GM18951 (cell line): ENCODE measurements around the gene LRIG2.

Experiments used
- POLR2A ChIP-seq: IDR thresholded peaks from 4 replicates; pipeline ENCODE4 v1.6.1; 2011; ENCODE audit warnings: mild to moderate bottlenecking; ENCODE audit not compliant: insufficient read length, insufficient read depth; ENCODE audit errors: extremely low read depth
- in situ Hi-C: fragments of 300-500 bp; cut with MboI; formaldehyde crosslinking; loops from one replicate; pipeline ENCODE4 v1.12.0; 2022; ENCODE audit warnings: low sequenced_read_pairs, mixed read lengths, inconsistent platforms; ENCODE audit not compliant: unreplicated experiment

LRIG2 gene

GRCh38 chr1:113090051-113090450 is 17.1 kb downstream of the LRIG2 start:
- no peak for TF ChIP-seq POLR2A
- in situ Hi-C loops = no loop called here

- no peak for TF ChIP-seq POLR2A
- in situ Hi-C loops = no loop called here
Measured at GRCh38 chr1:113091988-113092594, 19.1 kb downstream of the LRIG2 start.

- no peak for TF ChIP-seq POLR2A
- in situ Hi-C loops = no loop called here
Measured at GRCh38 chr1:113094506-113094905, 21.5 kb downstream of the LRIG2 start.

GRCh38 chr1:113095790-113096455 is 22.9 kb downstream of the LRIG2 start:
- no peak for TF ChIP-seq POLR2A
- in situ Hi-C loops = no loop called here

GRCh38 chr1:113096493-113096892 is 23.5 kb downstream of the LRIG2 start:
- in situ Hi-C loops = no loop called here

GRCh38 chr1:113101588-113101987 is 28.6 kb downstream of the LRIG2 start:
- no peak for TF ChIP-seq POLR2A
- in situ Hi-C loops = no loop called here

More at GRCh38 chr1:113096493-113096892, 23.5 kb downstream of the LRIG2 start:
- TF ChIP-seq POLR2A = no peak

GRCh38 chr1:113103048-113103447 is 30.1 kb downstream of the LRIG2 start:
- no peak for TF ChIP-seq POLR2A
- in situ Hi-C loops = no loop called here

- TF ChIP-seq POLR2A = no peak
- in situ Hi-C loops = no loop called here
Measured at GRCh38 chr1:113103977-113104376, 31.0 kb downstream of the LRIG2 start.

GRCh38 chr1:113106910-113107309 is 33.9 kb downstream of the LRIG2 start:
- no peak for TF ChIP-seq POLR2A
- in situ Hi-C loops = no loop called here

- TF ChIP-seq POLR2A = no peak
- in situ Hi-C loops = no loop called here
Measured at GRCh38 chr1:113109908-113110554, 37.0 kb downstream of the LRIG2 start.

- in situ Hi-C loops = no loop called here
- TF ChIP-seq POLR2A = no peak
Measured at GRCh38 chr1:113118266-113118665, 45.3 kb downstream of the LRIG2 start.

GRCh38 chr1:113123737-113124136 is 50.7 kb downstream of the LRIG2 start:
- in situ Hi-C loops = no loop called here
- TF ChIP-seq POLR2A = no peak

GRCh38 chr1:113124366-113124765 is 51.4 kb downstream of the LRIG2 start:
- in situ Hi-C loops = no loop called here
- no peak for TF ChIP-seq POLR2A

- in situ Hi-C loops = no loop called here
- TF ChIP-seq POLR2A = no peak
Measured at GRCh38 chr1:113125517-113125916, 52.5 kb downstream of the LRIG2 start.

- in situ Hi-C loops = no loop called here
Measured at GRCh38 chr1:113126207-113126606, 53.2 kb downstream of the LRIG2 start.

More at GRCh38 chr1:113126207-113126606, 53.2 kb downstream of the LRIG2 start:
- no peak for TF ChIP-seq POLR2A
